Hematopoietic multipotent progenitor cell treated with erythropoietin and hydrocortisone succinate and interleukin-3 and kit ligand, for 4 days (in vitro differentiated cells): ENCODE results near the gene UBTD1.
"Not testable (repeated sequence)": the region's sequence is repeated elsewhere in the genome, so short reads cannot be mapped to it uniquely, and the experiment has no call there.

Source experiments
- DNase-seq: peaks from one replicate; pipeline ENCODE4 v3.0.0-alpha.2; 2015

Gene UBTD1

DNA sequence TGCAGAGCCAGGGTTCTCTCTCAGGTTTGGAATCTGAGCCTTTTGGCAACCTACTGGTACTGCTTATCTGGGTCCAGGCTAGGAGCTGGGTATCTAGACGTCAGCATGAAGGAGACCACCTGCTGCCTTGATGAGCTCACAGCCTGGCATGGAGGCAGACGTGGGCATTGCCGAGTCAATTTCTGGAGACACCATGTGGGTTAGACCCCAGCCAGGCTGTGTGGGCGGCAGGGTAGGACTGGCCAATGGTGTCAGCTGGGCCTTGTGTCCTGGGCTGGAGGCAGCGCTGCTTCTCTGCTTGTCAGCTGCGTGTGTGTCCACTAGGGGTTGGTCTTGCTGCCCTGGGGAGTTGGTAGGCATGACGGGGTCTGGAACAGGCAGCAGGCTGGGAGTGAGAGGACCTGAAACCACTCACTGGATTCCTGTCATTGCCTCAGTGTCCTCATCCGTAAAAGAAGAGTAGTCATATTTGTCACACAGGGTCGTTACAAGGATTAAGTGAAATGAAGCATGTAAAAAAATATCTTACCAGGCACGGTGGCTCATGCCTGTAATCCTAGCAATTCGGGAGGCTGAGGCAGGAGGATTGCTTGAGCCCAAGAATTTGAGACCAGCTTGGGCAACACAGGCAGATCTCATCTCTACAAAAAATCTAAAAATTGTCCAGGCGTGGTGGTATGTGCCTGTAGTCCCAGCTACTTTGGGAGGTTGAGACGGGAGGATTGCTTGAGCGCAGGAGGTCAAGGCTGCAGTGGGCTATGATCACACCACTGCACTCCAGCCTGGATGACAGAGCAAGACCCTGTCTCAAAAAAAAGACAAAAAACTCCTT, 42.2 kb downstream of the UBTD1 start:
- DNase-seq, result no peak

DNA sequence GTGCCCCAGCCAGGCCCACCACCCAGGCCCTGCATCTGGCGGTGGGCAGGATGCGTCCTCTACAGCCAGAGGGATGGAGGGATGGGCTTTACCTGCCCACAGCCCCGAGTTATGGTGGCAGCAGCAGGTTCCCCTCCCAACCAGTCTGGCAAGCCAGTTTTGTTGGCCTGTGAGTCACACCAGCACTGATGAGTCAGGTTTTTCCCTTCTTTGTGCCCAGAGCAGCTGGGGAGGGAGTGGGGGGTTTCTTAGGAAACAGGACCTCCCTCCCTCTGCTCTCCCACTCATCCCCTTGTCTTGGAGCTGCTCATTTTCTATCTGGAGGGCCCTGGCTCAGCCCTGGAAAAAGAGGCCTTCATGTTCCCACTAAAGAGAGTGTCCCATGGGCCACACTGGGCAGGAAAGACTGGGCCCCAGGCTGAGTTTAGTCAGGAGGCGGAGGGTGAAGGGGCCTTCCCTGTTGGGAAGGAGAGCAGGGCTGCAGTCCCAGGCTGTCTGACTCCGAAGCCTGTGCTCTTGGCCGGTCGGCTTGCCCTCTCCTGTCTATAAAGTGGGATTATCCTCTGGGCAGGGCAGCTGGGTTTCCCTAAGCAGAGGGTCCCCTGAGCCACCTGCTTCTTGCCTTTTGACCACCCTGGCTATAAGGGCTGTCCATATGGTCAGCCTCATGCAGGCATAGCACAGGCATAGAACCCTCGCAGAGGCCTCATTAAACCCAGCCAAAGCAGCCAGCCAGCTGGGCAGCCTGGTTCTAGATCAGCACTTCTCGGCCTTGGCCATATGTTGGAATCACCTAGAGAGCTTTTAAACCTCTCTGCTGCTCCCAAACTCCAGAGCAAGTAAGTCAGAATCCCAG, 43.7 kb downstream of the UBTD1 start:
- DNase-seq, result peak; percentile 35

DNA sequence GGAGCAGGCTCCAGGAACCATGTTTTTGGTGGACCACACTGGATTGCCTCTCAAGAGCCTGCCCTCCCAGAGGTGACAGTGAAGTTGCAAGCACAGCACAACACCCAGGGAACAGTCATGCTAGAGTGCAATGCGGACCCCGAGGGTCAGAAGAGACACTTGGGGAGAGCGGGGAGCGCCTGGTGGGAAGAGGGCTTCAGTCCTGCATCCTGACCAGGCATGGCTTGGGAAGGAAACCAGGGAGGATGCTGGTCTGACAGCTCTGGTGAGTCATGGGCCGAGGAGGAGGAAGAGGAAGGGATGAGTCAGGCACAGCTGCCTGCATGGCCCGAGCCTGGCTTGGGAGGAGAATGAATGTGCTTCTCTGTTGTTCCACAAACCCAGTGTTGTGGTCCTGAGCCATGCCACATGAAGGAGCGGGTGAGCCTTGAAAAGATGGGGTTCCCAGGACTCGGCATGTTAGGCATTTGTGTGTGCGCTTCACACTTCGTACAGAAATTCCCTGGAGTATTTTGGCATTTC, 44.4 kb downstream of the UBTD1 start:
- peak; percentile 67 for DNase-seq

DNA sequence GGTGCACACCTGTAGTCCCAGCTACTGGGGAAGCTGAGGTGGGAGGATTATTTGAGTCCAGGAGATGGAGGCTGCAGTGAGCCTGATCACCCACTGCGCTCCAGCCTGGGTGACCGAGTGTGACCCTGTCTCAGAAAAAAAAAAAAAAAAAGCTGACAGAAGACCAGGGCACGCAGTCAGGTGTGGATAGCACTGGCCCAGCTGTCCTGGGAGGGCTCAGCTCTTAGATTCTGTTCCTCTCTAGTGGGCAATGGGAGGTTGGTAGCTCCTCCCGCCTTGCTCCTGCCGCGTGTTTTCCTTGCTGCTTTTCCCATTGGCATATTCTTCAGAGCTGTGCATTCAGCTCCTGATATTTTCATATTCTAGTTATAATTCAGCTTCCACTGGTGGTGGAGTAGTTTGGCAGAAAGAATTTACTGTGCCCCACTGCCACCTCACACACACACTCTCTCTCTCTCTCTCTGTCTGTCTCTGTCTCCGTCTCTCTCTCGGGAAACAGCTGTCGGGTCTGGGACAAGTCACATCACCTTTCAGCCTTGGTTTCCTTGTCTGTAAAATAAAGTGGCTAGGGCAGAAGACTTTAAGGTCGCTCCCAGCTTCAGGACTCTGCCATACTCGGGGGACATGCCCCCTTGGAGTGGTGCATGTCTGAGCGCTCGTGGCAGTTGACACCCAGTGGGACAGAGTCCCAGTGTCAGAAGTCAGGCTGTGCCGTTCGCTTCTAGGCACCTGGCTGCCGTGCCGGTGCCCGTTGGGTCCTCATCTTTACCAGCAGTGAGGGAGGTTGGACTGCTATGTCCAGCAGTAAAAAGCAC, 47.9 kb downstream of the UBTD1 start:
- DNase-seq, result no peak

DNA sequence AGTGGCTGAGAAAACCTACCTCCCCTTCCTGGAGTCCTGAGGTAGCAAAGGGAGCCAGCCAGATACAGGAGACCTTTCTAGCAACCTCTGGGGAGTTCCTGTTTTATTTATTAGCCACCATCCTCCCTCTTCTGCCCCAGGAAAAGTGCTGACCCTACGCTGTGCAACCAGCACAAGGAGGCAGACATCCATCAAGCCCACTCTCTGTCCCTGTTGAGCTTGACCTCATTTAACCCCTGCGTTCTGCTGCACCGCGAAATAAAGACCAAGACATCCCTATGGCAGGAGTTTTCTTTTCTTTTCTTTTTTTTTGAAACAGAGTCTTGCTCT, 48.5 kb downstream of the UBTD1 start:
- DNase-seq, result no peak

DNA sequence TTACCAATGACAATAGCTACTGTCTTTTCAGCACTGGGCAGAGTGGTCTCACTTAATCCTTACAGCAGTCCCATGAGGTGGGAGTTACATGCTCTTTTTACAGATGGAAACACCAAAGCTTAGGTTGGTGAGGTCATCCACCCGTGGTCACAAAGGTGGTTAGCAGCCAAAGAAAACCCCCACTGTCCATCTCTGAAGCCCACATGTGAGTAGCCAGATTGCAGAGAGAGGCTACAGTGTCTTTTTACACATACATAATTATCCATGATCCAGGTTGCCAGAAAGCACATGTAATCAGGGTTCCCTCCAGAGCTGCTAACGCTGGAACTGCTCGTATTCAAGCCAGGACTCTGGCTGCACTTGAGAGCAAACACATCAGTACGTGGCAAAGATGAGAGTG, 49.2 kb downstream of the UBTD1 start:
- no peak for DNase-seq

DNA sequence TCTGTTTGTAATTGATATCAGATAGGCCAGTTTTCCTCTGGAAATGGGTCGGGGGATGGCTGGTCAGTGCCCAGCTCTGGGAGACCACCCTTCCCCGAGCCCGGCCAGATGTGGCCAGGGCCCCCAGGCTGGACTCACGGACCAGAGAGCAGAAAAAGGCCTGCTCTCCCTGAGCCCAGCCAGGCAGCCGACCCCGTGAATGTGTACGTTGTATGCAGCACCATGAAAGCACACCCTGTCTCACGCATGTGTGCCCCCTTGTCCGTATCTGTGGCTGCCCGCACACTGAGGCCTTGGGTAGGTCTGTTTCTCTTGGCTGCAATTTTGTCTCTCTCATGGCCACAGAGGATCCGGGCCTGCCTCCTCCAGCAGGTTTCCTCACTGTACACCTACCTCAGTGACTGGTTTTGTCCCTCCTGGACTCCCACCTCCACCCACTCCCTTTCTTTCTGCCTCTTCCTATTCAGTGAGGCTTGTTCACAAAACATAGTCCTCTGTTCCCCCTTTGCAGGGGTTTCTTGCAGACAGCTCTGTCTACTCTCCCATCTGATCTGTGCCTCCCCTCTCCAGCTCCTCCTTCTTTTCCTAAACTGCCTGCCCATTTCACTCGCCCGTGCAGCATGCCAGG, 50.2 kb downstream of the UBTD1 start:
- no peak for DNase-seq

DNA sequence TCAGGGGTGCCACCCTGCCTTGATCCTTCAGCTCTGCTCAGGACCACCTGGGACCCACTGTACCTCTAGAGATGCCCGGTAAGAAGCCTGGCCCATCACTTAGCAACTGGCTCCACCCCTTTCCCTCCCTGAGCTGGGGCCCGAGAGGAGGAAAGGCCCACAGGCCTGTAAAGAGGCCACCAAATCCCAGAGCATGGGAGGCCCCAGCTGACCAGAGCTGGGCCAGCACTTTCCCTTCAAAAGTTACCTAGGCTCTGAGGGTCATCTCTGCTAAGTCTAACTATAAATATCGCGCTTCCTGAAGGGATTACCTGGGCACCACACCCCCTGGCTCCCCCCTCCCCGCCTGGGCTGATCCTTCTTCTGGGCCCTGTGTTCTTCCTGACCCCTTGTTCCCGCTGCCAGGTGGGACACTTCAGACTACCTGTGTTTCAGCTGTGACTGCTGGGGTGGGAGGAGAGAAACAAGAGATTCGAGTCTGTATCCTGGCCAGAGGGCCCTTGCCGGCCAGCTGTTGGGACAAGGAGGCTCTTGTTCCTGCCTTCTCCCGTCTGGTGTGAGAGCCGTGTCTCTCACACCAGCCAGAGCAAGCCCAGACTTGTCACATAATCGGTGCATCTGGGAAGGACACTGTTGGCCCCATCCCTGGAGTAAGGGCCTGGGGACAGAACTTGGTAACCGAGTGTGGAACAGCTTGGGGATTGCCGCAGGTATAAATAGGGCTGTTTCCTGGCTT, 51.0 kb downstream of the UBTD1 start:
- no peak for DNase-seq

DNA sequence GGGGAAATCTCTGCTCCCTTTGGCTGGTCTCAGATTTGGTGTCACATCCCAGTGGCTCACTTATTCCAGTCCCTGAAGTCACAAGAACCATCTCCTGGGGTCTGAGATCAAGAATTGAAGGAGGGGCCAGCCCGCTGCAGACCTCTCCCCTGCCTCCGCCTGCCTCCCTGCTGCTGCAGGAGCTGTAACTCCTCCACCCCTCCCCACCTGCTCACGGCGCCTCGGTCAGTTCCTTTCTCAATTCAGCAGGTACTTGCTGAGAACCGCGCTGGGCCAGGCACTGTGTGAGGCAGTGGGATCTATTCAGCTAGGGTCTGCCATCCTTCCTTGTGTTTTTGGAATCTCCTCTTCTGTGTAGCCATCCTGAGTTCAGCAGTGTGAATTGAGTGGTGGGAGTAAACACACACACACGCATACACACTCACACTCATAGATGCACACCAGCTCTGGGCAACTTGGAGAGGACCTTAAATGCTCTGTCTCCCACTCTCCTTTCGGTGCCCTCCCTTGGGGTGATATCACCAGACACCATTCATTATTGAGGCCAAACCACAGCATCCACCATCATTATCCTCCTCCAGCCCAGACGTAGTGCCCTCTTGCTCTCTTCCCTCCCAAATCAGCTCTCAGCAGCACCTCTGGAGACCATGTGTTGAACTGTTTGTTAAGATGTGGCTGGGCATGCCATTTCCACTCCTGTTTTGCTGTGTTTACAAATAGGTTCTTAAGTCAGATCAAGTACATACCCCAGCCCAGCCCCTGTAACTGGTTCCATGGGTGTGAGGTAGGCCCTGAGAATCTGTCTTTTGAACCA, 51.8 kb downstream of the UBTD1 start:
- DNase-seq, result peak; percentile 44

DNA sequence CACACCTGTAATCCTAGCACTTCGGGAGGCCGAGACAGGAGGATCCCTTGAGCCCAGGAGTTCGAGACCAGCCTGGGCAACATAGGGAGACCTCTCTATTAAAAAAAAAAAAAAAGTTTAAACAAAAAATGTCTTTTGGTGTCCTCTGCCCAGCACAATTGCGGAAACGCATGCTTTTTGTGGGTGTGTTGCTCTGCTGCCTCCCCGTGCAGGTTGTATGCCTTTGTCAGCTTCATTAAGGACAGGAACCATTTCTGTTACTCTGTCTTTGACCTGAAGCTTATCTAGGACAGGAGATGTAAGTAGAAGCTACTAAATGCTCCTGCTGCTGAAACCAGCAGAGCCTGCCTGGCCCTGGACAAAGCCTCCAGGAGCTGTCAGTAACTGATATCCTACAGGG, 52.5 kb downstream of the UBTD1 start:
- DNase-seq, result no peak

DNA sequence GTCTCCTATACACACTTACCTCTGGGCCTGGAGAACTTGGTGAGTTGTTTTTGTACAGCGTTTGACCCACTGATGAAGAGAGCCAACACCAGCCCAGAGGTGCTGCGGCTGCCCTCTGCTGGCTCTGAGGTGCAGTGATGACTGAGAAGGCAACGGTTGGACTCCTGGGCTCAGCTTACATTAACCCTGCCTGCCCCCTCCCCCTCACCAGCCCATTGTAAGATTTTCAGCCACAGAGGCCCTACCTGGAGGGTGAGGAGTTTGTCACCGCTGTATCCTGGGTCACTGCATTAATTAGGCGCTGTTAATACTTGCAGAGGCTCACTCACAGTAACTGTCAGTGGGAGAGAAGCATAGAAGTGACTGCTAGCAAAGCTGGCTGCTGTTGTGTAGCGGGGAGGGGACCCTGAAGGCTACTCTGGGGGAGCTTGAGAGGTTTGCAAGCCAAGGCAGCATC, 54.9 kb downstream of the UBTD1 start:
- peak; percentile 74 for DNase-seq

DNA sequence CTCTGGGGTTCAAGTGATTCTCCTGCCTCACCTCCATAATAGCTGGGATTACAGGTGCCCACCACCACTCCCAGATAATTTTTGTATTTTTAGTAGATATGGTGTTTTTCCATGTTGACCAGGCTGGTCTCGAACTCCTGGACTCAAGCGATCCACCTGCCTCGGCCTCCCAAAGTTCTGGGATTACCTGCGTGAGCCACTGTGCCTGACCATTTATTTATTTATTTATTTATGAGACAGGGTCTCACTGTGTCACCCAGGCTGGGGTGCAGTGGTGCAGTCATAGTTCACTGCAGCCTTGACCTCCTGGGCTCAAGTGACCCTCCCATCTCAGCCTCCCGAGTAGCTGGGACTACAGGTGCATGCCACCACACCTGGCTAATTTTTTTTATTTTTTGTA, 55.6 kb downstream of the UBTD1 start:
- DNase-seq, result not testable (repeated sequence)

DNA sequence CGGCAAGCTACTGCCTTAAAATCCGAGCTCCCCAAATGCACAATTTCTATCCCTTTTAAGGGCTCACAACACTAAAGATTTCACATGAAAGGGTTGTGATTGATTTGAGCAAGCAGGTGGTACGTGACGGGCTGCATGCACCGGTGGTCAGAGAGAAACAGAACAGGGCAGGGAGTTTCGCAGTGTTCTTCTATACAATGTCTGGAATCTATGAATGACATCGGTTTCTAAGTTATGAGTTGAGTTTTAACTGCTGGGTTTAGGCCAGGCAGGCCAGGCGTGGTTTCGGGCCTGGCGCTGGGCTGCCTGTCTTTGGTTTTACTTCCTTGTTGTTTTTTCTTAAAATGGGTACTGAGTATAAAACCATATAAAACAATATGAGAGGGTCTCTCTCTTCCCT, 56.8 kb downstream of the UBTD1 start:
- not testable (repeated sequence) for DNase-seq

DNA sequence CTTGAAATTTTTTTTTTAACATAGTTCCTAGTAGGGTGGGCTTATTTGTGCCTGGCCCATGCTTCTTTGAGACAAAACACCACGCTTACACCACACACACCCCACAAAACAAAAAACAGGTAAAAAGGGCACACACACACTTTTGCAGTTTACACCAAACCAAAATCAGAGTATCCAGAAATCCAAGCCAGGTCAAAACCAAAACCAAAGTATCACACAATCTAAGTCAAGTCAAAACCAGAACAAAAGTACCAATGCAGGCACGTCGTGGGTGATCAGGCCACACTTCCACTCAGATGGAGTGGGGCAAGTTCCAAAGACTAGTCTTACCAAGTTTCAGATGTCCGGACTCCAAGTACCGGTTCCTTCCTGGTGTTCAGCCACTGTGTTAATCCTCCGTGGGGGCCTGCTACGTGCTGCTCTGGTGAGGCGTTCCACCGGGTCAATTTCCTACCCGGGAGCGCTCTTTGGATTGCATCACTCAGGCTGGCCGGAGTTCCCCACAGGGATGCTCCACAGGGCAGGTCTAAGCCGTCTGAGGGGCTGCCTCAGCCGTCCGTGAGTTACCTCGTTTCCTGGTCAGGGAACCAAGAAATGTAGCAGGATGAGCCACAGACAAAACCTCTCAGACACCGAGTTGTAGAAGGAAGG, 62.1 kb downstream of the UBTD1 start:
- DNase-seq, result not testable (repeated sequence)

DNA sequence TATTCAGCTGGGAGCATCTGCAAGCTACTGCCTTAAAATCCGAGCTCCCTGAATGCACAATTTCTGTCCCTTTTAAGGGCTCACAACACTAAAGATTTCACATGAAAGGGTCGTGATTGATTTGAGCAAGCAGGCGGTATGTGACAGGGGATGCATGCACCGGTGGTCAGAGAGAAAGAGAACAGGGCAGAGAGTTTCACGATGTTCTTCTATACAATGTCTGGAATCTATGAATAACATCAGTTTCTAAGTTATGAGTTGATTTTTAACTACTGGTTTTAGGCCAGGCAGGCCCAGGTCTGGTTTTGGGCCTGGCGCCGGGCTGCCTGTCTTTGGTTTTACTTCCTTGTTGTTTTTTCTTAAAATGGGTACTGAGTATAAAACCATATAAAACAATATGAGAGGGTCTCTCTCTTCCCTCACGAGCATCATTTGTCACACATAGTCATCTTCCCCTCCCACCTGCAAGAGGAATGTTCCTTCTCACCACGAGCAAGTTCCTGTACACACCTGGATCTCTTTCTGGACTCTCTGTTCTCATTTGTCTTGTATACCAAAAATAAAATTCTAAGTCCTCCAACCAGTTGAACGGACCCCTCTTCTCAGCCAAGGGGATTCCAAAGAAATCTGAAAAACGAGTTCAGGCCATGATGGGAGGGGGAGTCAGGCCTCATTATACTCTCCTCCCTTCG, 62.8 kb downstream of the UBTD1 start:
- not testable (repeated sequence) for DNase-seq

DNA sequence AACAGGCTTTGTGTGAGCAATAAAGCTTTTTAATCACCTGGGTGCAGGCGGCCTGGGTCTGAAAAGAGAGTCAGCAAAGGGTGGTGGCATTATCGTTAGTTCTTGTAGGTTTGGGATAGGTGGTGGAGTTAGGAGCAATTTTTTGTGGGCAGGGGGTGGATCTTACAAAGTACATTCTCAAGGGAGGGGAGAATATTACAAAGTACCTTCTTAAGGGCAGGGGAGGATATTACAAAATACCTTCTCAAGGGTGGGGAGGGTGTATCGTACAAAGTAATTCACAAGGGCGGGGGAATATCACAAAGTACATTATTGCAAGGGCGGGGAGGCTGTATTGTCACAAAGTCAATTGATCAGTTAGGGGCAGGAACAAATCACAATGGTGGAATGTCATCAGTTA, 63.6 kb downstream of the UBTD1 start:
- not testable (repeated sequence) for DNase-seq

DNA sequence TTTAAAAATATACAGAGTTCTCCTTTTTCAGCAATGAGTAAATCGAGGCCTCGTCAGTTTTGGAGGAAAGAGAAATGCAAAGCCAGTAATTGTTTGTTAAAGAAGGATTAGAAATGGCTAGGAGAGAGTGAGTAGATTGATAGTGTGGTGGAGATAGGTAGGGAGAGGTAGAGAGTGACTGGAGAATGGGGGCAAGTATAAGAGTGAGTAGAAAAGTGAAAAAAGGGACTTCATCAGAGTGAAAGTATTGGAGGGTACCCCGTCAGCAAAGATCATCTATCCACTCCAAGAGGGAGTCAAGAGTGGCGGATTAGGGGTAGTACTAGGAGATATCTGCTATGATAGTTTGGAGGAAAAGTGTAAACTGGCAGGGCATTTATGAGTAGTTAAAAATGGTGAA, 64.6 kb downstream of the UBTD1 start:
- DNase-seq, result no peak

DNA sequence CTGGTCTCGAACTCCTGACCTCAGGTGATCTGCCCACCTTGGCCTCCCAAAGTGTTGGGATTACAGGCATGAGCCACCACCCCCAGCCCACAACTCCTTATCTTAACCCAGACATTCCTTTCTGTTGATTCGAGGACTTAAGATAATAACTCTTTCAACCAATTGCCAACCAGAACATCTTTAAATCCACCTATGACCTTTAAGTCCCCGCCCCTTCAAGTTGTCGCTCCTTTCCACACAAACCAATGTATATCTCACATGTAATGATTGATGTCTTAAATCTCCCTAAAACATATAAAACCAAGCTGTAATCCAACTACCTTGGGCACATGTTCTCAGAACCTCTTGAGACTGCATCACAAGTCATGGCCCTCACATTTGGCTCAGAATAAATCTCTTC, 66.1 kb downstream of the UBTD1 start:
- peak; percentile 28 for DNase-seq

DNA sequence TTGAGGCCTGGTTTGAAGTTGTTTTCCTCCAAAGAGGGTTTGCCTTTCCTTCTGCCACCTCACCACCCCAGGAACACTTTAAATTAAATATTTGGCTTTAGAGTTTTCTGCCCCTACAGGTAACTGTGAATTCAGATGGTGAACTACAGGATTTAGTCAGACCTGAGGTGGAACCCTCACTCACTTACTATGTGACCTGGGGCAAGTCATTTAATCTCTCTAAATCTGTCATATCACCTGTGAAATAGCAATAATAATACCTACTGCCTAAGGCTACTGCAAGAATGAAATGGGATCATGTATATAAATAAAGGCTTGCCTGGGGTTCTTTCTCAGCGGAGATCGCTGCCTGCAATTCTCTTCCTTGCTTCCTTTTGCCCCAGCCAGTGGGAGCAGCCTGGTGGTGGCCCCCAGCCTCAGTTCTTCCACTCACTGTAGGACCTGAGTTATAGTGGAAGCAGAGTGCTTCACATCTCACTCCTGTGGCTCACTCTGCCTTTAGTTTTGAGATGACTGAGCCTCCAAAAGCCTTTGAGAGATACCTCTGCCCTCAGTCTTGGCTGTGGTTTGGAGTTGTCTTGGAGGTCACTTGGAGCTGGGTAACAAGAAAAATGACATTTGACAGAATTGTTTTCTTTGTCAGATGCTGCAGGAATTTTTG, 67.7 kb downstream of the UBTD1 start:
- DNase-seq, result no peak
